Measurements from ENCODE around the gene CIAO1.
"Not testable (repeated sequence)": the region's sequence is repeated elsewhere in the genome, so short reads cannot be mapped to it uniquely, and the experiment has no call there.

CIAO1 gene

DNA sequence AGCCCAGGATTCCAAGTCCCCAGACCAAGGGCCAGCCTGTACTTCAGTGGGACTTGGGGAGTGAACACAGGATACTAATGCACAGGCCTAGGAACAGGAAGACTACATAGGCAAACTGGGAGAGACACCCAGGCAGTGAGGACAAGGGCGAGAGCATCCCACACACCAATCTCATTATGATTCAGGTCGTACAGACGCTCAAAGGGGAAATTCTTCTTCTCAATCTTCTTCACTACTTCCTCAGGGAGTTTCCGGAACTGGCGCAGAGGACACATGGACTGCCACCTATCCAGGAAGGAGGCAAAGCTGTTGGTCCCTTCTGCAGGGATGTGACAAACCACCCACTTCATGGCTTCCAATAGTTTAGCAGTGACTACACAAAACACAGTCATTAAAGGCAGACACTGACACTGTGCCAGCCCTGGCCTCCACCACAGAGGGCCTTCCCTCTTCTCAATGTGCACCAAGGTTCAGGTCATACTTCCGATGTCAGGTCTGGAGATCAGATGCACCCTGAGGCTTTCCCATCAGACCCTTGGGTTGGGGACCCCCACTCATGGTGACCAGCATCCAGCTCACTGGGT lies 21.3 kb downstream of the CIAO1 start:
- DNase-seq, result no peak

DNA sequence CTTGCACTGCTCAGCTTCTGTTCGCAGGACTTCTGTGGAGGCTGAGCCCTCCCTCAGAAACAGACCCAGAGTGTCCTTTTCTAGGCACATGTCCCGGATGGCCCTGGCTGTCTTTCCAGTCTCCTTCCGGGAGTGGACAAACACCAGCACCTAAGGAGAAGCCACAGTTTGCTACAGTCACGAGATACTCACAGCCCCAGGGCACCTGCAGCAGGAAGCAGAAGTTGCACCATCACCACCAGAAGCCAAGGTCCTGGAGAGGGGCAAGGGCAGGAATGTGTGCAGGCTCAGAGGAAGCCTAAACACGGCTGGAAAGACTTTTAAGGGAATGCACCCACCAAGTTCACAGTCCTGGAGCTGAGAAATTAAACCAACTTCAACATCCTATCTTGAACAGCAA lies 25.7 kb downstream of the CIAO1 start:
- DNase-seq, result no peak

DNA sequence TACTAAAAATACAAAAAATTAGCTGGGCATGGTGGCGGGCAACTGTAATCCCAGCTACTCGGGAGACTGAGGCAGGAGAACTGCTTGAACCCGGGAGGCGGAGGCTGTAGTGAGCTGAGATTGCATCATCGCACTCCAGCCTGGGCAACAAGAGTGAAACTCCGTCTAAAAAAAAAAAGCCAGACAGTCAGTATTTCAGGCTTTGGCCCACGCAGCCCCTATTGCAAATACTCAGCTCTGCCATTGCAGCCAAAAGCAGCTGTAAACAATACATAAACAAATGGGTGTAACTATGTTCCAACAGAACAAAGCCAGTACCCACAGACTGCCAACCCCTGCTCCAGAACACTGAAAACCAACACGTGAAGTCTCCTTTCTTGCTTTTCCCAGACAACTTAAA lies 28.2 kb downstream of the CIAO1 start:
- not testable (repeated sequence) for DNase-seq

DNA sequence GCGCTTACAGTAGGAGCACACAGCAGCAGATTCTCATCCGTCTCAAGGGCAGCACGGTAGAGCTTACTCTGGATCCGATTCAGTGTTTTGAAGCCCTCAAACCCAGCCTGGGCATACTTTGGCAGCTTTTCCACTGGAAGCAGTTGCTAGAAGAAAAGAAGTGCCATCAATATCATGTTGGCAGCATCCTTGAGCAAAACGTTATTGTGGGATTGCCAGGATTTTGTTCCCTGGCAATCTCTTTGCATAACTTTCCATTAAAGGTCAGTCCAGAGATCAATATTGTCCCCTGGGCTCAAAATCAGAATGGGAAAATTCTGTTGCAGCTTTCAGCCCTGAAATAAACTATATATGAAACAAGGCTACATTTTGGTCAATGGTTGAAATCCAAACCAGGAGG lies 30.9 kb downstream of the CIAO1 start:
- no peak for DNase-seq

DNA sequence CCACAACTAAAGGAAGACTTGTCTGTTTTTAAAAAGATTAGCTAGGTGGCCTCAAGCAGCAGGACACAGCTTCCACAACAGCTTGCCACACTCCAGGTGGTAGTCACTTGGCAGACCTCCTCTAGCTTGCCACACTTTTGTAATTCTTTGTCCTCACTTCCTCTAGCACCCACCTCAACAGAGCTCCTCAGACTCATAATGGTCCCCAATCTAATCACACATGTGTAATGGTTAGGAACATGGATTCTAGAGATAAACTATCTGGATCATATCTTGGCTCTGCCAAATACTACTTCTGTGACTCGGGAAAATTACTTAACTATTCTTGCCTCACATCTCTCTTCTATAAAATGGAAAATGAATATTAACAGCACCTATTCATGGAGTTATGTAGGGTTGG lies 35.8 kb downstream of the CIAO1 start:
- no peak for DNase-seq

DNA sequence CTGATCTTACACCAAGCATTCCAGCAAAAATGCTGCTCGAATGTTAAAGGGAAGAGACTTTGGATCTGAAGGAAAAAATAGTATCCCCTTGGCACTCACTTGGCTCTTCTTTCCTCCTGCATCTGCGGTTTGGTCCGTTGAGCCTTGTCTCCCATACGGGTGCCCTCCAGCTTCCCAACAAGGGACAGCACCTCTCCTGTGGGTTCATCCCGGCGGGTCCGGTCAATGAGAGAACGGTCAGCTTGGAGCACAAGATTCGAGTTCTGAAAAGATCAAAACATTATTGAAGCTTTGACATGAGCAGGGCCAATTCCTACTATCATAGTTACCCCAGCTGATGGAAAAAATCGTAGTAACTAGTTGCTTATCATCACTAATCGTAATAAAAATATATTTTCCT lies 38.6 kb downstream of the CIAO1 start:
- no peak for DNase-seq

DNA sequence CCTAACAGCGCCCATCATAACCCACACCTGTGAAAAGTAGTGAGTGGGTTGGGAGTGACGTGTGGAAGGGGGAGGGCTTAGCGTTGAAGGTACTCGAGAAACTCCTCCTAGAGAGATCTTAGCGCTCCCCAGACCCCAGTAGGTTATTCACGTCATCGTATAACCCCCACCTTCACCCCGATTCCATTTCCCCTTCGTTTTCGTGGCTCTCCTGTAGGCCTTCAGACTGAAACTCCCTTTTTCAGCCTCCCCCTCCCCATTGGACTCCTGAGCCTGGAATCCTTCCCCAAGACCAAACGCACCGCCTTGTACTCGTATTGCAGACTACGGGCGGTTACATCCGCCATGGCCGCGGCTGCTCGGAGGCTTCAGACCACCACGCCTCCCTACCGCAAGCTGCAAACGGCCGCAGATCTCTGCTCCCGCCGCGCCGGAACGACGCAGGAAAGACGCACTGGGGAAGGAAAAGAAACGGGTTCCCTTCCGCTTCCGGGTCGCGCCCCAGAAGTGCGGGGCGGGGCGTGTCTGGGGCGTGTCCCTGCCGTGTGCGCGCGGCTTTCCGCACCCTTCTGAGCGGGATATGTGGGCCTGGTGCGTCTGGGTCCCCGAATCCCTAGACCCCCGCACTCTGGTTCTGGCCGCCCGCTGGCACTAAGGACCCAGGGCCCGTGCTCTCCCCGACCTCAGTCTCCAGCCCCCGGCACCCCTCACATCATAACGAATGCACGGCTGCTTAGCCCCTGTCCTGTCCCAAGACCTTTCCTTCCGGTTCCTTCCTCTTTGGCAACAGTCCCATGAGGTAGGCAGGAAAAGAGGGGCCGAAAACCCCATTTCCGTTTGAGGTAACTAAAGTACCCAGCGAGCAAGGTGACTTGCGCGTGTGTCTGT lies 39.3 kb downstream of the CIAO1 start, which contains the start of gene SNRNP200:
TSS of gene SNRNP200 (minus strand) at position 456 of the 888 bp plus-strand sequence. CDS start at position 347, 109 bp downstream.
- peak in 1 of 2 experiments; percentile 55 for DNase-seq

DNA sequence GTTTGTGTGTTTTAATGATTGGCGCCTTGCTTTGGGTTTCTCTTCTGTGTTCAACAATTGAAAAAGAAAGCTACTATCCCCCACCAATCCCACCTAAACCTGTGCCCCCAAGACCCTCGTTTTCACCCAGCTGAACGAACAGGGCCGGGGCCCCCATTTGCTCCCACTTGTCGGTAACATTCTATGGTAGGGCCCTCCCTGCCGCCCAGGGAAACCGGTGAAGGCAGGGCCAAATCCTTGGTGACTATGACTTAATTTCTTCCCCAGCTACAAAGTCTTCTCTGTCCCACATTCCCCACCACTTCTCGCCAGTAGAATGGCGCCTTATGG lies 39.9 kb downstream of the CIAO1 start:
- DNase-seq, result no peak

DNA sequence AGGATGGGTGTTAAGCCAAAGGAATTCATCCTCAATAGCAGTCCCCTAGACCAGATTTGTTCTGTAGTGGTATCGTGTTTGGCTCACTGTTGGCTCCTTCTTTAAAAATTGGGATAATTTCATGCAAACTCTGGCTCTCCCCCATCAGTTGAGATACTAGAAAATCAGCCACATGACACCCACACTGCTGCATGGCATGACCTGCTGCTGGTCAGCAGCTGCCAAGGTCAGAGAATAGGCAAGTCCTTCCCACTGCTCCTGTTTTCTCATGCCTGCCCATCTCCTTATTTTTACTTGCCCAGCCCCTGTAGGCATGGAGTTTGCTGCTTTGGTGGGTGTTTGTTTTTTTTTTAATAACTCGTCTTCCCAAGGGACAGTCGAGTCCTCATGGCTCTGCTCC lies 40.3 kb downstream of the CIAO1 start:
- DNase-seq, result no peak

DNA sequence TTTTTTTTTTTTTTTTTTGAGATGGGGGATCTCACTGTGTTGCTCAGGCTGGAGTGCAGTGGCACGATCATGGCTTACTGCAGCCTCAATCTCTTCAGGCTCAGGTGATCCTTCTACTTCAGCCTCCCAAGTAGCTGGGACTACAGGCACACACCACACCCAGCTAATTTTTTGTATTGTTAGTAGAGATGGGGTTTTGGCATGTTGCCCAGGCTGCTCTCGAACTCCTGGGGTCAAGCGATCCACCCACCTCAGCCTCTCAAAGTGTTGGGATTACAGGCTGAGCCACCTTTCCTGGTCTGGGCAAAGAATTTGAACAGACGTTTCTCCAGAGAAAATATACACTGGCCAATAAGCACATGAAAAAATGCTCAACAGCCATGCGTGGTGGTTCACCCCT lies 42.2 kb downstream of the CIAO1 start:
- no peak for DNase-seq

DNA sequence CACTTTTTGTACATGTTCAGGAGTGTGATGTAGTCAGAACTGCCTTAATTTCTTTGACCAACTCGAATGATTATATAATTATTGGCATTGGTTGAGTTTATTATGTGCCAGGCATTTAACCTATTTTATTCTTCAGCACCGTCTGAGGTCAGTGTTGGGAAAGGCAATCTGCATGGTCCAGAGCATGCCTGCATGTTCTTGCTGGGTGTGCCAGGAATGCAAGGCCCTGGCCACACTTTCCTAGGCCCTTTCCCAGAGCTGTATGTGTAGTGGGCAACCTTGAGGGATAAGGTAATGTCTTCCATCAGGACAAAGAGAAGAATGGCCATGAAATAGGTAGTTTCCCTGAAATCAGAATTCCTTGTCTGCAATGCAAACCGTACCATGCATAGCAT lies 49.0 kb downstream of the CIAO1 start:
- no peak for DNase-seq

DNA sequence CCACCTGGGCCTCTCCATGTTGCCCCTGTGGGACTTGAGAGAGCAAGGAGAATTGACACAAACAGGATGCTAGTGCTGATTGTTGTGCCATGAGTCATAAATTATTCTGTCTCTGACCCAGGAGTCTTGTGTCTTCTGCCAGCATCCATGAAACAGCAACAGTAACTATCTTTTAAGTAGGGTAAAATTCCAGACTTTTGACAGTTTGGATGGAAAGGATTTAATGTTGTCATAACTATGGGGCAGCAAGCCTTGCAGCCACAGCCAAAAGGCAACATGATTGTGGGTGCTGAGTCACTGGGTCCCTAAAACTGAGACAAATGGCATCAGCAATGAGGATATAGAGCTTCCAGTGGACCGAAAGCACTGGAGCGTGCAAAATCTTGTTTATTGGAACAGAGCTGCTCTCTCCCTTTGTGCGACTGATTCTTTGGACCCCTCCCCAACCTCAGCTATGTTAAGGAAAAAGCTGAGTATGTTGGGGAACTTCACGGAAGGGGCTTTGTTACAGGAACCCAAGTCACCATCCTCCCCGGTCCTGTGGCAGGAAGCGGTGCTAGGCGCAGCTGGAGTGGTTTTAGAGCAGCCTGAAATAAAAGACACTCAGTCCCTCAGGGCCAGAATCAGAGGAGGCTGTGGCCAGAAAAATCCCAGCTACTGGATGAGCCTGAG lies 49.5 kb downstream of the CIAO1 start:
- DNase-seq, result no peak

DNA sequence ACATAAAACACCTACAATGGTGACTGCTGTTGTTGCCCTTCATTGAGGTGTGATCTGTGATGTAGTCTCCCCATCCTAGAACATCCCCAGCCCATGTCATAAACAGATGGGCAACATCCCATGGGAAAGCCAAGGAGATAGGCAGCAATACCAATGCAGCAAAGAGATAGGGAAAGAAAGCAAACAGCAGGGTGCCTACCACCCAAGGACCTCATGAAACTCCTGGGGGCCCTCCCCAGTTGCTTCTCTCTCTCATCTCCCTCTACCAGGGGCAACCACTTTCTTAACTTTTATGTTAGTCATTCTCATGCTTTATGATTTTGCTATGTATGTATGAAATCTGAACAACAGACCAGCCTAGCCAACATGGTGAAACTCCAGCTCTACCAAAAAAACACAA lies 51.0 kb downstream of the CIAO1 start:
- DNase-seq, result no peak

DNA sequence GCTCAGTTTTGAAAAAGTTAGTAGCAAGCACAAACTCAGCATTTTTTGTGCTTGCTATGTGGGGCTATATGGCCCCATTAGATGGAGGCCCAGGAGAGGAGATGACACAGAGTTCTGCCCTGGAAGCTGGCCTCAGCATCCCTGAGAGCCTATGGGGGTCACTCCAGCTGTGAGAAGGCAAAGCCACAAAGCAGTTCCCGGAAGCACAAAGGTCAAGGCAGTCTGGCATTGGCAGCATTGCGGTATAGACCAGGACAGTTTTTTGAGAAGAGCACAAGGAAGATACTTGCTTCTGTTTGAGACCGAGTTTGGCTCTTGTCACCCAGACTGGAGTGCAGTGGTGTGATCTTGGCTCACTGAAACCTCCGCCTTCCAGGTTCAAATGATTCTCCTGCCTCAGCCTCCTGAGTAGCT lies 51.6 kb downstream of the CIAO1 start:
- DNase-seq, result no peak

DNA sequence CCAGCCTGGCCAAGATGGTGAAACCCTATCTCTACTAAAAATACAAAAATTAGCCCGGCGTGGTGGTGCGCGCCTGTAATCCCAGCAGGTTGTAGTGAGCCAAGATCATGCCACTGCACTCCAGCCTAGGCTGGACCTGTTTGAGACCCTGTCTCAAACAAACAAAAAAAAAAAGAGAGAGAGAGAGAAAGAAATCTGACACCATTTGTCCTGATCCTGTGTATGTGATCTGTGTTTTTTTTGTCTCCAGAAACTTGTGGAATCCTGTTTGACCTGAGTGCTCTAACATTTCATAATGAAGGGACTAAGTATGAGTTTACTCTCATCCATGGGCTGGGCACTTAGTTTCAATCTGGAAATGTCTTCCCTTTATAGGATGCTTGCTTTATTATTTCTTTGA lies 52.7 kb downstream of the CIAO1 start:
- no peak for DNase-seq

DNA sequence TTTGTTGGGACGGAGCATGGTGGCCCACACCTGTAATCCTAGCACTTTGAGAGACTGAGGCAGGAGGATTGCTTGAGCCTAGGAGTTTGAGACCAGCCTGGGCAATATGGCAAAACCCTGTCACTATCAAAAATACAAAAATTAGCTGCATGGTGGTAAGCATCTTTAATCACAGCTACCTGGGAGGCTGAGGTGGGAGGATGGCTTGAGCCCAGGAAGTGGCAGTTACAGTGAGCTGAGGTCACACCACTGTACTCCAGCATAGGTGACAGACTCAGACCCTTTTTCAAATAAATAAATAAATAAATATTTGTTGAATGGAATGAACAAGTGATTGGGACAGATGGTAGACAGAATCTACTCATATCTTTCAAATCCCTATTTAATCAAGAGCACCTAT lies 53.4 kb downstream of the CIAO1 start:
- no peak for DNase-seq

DNA sequence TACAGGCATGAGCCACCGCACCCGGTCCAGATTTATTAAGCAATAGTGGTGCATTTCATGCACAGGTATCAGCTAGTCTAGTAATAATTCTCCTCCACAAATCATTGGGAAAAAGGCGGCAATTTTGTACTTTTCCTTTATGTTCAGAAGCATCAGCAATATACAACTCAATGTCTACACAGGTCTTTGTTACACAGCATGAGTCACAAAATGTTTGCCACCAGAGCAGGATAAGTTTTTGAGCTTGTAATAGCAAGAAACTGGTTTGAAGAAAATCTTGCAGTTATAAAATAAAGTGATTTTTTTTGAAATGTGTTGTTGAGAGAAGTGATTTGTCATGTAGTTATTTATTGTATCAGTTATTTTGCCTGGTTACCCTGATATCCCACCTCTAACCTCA lies 54.3 kb downstream of the CIAO1 start:
- DNase-seq, result no peak

DNA sequence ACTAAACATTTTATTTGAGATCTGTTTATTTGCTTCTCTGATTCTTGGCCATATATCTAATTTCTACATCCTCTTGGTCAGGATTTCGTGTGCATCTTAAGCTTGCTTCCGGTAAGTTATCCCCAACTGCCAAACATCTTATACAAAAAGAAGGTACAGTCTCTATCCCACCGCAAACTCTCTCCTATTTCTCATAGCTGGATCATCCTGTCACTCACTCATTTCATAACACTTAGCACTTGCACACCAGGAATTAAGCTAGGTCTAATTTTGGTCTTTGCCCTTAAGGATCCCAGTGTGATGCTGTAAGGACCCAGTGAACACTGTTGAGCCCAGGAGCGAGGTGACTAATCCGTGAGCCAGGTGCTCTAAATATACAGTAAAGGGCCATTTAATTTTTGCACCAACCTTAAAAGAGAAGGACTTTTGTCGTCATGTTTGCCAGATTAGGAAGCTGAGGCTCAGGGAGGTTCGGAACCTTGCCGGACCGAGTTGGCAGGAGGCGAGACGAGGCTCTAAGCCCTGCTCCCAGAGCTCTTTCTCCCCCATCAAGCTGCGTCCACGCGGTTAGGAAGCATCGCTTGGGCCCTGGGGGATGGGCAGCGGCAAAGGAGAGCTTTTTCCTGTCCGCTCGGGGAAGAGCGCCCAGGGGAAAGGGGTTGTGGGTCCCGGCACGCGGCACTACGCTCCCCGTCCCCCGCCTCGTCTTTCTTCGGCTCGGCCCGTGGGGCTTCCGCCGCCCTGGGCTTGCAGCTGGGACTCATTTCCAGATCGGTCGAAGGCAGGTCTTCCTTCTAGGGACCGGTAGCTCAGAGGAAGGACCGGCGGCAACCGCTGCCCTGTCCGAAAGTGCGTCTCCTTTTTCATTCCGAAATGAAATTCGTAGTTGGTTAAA lies 55.0 kb downstream of the CIAO1 start:
- peak in 1 of 2 experiments; percentile 48 for DNase-seq
